ENCODE results near the gene TTC28. TPM values are rescaled to one million over a fixed set of nuclear protein-coding genes. Genes with fewer than 3 reads are reported as not detected.

The TTC28 gene
- total and polyA plus RNA-seq, 12 donors: 3.4 to 75.6 (median 28.6) TPM

DNA sequence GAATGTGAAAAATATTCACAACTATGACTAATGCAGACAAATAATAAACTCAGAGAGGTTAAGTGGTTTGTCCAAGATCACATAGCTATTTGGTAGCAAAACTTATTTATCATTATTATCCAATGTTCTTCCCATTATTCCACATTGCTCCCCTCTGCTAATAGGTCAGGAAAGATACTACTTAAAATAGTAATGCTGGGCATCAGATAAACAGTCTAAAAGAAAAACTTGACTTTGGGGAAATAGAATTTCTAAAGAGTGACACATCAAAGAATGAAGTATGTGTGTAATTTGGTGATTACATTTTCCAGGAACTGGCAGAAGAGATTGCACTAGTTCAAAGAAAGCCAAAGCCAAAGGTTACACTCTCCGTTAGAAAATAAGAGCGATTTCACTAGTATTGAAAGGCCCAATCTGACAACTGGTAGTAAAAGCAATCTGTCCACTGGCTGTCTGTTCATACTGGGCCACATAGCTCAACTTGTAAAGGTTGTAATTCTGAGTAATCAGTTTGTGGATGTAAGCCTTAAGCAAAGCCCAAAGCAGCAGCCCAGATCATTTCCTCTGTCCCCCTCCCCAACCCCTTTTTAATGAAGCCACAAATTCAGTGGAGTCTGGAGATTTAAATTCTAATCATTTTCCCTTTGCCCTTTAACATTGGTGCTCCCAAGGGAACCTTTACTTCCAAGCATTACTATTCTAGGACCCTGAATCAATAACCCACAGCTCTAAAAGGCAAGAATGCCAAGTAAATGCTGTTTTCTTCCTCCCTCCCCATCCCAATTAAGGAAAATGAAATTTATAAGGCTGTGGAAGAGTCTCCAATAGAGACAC lies 283.5 kb downstream of the TTC28 start:
- H3K9me3 ChIP-seq (replicated peaks in 1 of 3): no peaks in the 10 kb centered on the region
- peak overlapping the region in 1 of 5 donors; percentile 67 for H3K27ac ChIP-seq
- no peak overlapping the region for H3K4me3 ChIP-seq
- peaks cover 4 to 28% of the 10 kb centered on the region in 2 donors for H3K4me1 ChIP-seq (replicated peaks in 1 of 2)
- TF ChIP-seq, protein P1, sequence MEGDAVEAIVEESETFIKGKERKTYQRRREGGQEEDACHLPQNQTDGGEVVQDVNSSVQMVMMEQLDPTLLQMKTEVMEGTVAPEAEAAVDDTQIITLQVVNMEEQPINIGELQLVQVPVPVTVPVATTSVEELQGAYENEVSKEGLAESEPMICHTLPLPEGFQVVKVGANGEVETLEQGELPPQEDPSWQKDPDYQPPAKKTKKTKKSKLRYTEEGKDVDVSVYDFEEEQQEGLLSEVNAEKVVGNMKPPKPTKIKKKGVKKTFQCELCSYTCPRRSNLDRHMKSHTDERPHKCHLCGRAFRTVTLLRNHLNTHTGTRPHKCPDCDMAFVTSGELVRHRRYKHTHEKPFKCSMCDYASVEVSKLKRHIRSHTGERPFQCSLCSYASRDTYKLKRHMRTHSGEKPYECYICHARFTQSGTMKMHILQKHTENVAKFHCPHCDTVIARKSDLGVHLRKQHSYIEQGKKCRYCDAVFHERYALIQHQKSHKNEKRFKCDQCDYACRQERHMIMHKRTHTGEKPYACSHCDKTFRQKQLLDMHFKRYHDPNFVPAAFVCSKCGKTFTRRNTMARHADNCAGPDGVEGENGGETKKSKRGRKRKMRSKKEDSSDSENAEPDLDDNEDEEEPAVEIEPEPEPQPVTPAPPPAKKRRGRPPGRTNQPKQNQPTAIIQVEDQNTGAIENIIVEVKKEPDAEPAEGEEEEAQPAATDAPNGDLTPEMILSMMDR (IDR thresholded peaks at IDR 0.05): no peak
- TF ChIP-seq POLR2A (IDR thresholded peaks at IDR 0.05): no peak
- 2 to 11% (median 10%) methylated on average over 2 of the region's 2 CpGs for WGBS, 4 donors
- DNase-seq: no peak
- no peaks in the 10 kb centered on the region for H3K27me3 ChIP-seq
- no peaks in the 10 kb centered on the region for H3K36me3 ChIP-seq (replicated peaks in 1 of 2)
- intact Hi-C loops (cut with DNase I): no loop called here

DNA sequence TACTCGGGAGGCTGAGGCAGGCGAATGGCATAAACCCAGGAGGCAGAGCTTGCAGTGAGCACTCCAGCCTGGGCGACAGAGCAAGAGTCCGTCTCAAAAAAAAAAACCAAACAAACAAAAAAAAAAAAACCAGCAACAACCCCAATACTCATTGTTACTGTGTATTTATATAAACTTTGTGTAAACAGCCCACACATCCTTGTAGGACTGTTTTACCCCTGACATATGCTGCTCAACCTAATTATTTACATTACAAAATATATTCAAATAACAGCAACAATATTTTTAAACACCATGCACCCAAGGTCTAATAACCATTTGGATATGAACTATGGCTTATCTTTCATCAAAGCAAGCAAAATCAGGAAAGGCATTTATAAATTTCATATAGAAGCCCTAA lies 284.1 kb downstream of the TTC28 start:
- H3K27me3 ChIP-seq: no peaks in the 10 kb centered on the region
- H3K27ac ChIP-seq: peak overlapping the region in 1 of 5 donors; percentile 67
- intact Hi-C loops (cut with DNase I): no loop called here
- TF ChIP-seq POLR2A (IDR thresholded peaks at IDR 0.05): no peak
- TF ChIP-seq, protein P1 (IDR thresholded peaks at IDR 0.05): no peak
- DNase-seq: no peak
- H3K9me3 ChIP-seq (replicated peaks in 1 of 3): no peaks in the 10 kb centered on the region
- H3K4me3 ChIP-seq: no peak overlapping the region
- 89 to 97% (median 93%) methylated on average over 4 of the region's 4 CpGs for WGBS, 4 donors
- H3K36me3 ChIP-seq (replicated peaks in 1 of 2): no peaks in the 10 kb centered on the region
- H3K4me1 ChIP-seq (replicated peaks in 1 of 2): peaks cover 4 to 28% of the 10 kb centered on the region in 2 donors

DNA sequence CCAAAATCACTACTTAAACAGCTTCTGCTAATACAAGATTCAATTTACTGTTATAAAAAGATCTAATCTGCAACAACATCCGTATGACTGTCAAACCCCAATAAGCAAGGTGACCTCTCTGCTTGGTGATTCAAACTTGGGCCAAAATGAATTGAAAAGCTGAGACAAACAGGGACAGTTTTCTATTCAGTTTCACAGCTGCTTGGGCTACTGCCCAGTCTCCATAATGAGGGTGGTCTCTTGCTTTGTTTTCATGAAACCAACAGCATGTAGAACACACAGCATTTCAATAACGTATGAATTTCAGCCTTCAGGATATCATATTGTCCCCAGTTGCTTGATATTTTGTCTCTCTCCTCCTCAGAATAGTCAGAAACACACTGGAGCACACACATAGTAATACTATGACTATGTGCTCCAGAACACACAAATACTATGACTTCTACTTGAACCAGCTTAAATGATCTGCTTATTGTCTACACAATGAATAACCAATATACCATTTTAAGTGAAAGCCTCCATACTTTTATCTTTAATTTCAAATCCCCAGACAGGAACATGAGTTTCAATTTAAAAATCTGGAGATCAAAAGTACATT lies 285.0 kb downstream of the TTC28 start:
- no peaks in the 10 kb centered on the region for H3K36me3 ChIP-seq (replicated peaks in 1 of 2)
- intact Hi-C loops (cut with DNase I): no loop called here
- H3K27ac ChIP-seq: no peak overlapping the region
- H3K9me3 ChIP-seq (replicated peaks in 1 of 3): no peaks in the 10 kb centered on the region
- WGBS, 4 donors: 67 to 78% (median 71%) methylated on average over 2 of the region's 2 CpGs
- H3K4me3 ChIP-seq: no peak overlapping the region
- peaks cover 4 to 28% of the 10 kb centered on the region in 2 donors for H3K4me1 ChIP-seq (replicated peaks in 1 of 2)
- no peaks in the 10 kb centered on the region for H3K27me3 ChIP-seq
- no peak for DNase-seq
- TF ChIP-seq, protein P1 (IDR thresholded peaks at IDR 0.05): no peak
- TF ChIP-seq POLR2A (IDR thresholded peaks at IDR 0.05): no peak

DNA sequence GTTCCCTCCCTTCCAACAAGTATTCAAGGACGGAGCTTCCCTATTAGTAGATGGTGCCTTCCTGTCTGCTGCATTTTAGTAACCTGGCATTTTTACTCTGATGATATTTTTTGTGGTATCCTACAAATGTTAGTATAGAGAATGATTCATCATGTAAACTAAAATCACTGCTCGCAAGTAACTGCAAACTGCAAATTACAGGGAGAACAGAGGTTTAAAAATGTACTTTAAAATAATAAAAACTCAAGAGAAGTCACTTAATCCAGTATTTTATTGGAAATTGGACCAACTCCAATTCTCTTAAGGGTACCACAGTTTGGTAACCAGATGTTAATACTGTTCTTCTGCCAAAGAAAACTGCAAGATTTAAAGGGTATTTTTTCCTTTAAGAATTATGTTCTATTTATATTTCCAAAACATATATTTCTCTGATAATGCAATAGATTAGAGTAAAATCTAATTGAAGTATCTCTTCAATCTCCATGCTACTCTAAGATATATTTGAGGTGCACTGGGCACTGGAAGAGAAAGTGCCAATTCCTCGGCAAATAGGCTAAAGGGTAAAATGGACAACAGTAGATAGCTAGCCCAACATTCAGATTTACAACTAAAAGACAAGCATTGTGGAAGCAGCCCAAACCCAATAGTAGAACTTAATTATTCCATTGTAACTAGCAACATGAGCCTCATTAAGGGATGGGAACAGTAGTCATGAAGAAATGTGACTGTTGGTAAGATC lies 298.0 kb downstream of the TTC28 start:
- TF ChIP-seq, protein P1 (IDR thresholded peaks at IDR 0.05): no peak
- TF ChIP-seq POLR2A (IDR thresholded peaks at IDR 0.05): no peak
- 53 to 72% (median 56%) methylated on average over 3 of the region's 3 CpGs for WGBS, 4 donors
- no peak for DNase-seq
- H3K4me1 ChIP-seq (replicated peaks in 1 of 2): peaks cover 0 to 30% of the 10 kb centered on the region in 2 donors
- H3K27me3 ChIP-seq: no peaks in the 10 kb centered on the region
- H3K27ac ChIP-seq: no peak overlapping the region
- intact Hi-C loops (cut with DNase I): no loop called here
- H3K4me3 ChIP-seq: no peak overlapping the region
- H3K9me3 ChIP-seq (replicated peaks in 1 of 3): no peaks in the 10 kb centered on the region
- H3K36me3 ChIP-seq (replicated peaks in 1 of 2): no peaks in the 10 kb centered on the region
